RWPE1 (cell line): ENCODE data around the gene PLEKHA7.
A peak's percentile ranks its signal among the peaks of the same experiment; 100 is the strongest.

ENCODE experiments used
- CTCF ChIA-PET: fragments of 350-600 bp; sonication (Branson Sonifier 250); formaldehyde crosslinking; extraction: SDS; loops from one replicate; lab custom pipeline; 2021; lab: Yijun Ruan, JAX
- POLR2A ChIA-PET: fragments of 400-600 bp; formaldehyde crosslinking; extraction: SDS; loops from one replicate; lab custom pipeline; 2020; ENCODE audit warnings: antibody characterized with exemption; ENCODE audit not compliant: low non-redundant PET; lab: Yijun Ruan, JAX
- DNase-seq: peaks from one replicate; pipeline ENCODE4 v3.0.0; 2012; ENCODE audit warnings: low spot score
- H3K27ac ChIP-seq: fragments of 450-650 bp; 2 replicates; pipeline ENCODE4 v1.5.1; 2017
- CTCF ChIP-seq: fragments of 450-650 bp; conservative IDR thresholded peaks from 2 replicates; pipeline ENCODE4 v1.5.1; 2017; ENCODE audit warnings: low read depth, mild to moderate bottlenecking

Gene PLEKHA7

DNA sequence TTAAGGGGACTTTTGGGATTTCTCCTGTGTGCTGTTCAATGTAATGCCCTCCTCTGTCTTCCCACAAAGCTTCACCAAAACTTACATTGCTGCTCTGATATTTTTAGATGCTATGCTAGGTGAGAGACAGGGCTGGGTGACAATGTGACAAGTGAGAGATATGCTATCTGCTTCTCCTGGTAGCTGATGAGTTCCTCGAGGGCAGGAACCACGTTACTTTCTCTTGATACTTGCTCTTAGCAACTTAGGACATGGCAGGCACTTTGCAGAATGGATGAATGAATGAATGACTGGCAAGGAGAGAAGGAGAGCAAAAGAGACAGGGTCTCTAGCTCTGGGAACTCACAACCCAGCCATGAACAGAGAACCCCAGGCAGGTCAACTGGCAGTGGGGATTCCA lies 160.4 kb downstream of the PLEKHA7 start:
- POLR2A ChIA-PET = interaction anchor here (0.5 kb wide), 1 partner anchor 16 kb away, joined by 6 read pairs; no protein-coding TSS in a partner anchor
- no peak overlapping the region for H3K27ac ChIP-seq
- no peak for TF ChIP-seq CTCF
- CTCF ChIA-PET = no interaction called here
- no peak for DNase-seq

GRCh38 chr11:16853266-16853665 lies 160.9 kb downstream of the PLEKHA7 start:
- ChIA-PET POLR2A (no interaction called here), CTCF (no interaction called here)
- no peak overlapping the region for H3K27ac ChIP-seq
- no peak for DNase-seq
- TF ChIP-seq CTCF = no peak

DNA sequence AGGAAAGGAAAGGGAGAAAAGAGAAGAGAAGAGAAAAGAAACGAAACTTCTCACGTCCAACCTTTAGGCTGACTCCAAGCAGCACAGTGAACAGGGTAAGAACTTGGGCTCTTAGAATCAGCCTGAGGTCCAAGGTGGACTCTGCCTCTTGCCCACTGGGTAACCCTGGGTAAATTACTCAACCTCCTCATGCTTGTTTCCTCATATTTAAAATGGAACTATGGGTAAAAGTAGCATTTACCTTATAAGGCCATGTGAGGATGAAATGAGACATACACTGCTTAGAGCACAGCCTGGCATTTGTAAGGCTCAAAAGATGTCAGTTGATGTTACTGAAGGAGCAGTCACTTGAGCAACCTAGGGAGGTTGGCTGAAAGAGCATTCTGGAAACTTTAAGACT lies 167.9 kb downstream of the PLEKHA7 start:
- no peak for DNase-seq
- POLR2A ChIA-PET = no interaction called here
- no peak for TF ChIP-seq CTCF
- no peak overlapping the region for H3K27ac ChIP-seq
- CTCF ChIA-PET = no interaction called here

DNA sequence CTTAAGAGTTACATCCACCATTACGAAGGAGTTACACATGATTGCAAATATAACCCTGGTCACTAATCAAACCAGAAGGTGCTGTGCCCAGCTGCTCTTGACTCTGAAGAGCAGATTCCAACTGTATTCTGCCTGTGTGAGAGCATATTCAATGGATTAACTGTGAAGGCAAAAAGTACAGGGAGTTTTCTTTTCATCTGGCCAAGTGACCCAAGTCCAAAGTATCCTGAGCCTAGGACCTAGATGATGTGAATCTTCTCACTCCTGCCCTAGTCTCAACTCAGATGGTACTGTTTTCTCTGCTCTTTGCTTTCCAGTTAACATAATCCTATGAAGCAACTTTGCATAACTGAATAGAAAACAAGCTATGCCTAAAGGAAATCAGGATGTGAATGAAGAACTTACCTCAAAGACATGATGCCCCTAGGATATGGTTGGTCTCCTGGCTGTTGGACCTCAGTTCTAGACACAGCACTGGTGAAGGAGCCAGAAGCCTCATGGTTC lies 169.9 kb downstream of the PLEKHA7 start:
- no peak overlapping the region for H3K27ac ChIP-seq
- no peak for DNase-seq
- ChIA-PET POLR2A (no interaction called here), CTCF (no interaction called here)
- no peak for TF ChIP-seq CTCF

DNA sequence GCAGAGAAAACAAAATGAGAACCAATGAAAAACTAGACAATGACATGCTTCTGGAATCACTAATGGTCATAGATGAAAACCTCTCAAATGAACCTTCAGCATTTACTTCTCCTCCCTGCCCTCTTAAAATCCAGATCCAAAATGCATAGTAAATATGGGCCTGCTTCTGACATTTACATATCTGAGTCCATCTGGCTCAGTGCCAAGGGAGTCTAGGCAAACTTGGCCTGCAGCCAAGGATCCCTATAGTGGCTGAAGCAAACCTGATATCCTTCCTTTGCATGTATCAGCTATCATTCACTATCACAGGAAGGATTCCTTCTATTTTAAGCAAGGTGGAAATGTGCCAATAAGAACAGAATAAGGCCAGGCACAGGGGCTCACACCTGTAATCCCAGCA lies 170.9 kb downstream of the PLEKHA7 start:
- no peak overlapping the region for H3K27ac ChIP-seq
- ChIA-PET CTCF (no interaction called here), POLR2A (no interaction called here)
- TF ChIP-seq CTCF = no peak
- DNase-seq = peak; percentile 13

GRCh38 chr11:16841984-16842383 lies 172.2 kb downstream of the PLEKHA7 start:
- CTCF ChIA-PET = no interaction called here
- no peak for DNase-seq
- TF ChIP-seq CTCF = no peak
- POLR2A ChIA-PET = no interaction called here
- H3K27ac ChIP-seq = no peak overlapping the region

DNA sequence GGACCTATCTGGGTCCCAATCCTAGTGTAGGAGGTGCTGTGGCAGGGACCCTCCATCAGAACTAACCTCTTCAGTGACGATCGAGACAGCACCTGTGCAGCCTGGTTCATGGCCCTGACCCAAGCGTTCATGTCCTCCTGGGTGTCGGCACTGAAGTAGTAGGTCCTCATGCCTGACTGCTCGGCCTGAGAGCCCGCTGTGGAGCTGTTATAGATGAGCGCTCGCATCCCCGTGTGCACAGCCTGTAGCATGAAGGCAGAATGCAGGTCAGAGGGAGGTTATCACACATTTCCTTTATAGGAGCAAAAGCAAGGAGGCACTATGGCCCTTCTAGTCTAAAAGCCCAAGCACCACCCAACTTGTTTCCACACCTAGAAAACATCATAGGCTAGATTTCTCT lies 172.7 kb downstream of the PLEKHA7 start:
- ChIA-PET CTCF (no interaction called here), POLR2A (no interaction called here)
- TF ChIP-seq CTCF = no peak

More for the DNA sequence above, 172.7 kb downstream of the PLEKHA7 start:
- DNase-seq = no peak
- no peak overlapping the region for H3K27ac ChIP-seq
